ENCODE results near the gene CERS1.

Gene CERS1

GRCh38 chr19:18931316-18932162 is 35.6 kb upstream of the CERS1 start:
- no peak for DNase-seq (ENCODE audit: low spot score)
- peak overlapping the region; percentile 69 for H3K27ac ChIP-seq
- no peak for TF ChIP-seq CTCF (conservative IDR thresholded peaks at IDR 0.05; ENCODE audit: low read depth)
- POLR2A ChIA-PET (ENCODE audit: low non-redundant PET) = no interaction called here
- CTCF ChIA-PET = interaction anchor here (0.6 to 0.7 kb wide), 3 partner anchors 17 to 28 kb away, joined by 3 to 4 read pairs (median 4); no protein-coding TSS in a partner anchor

GRCh38 chr19:18929311-18929710 is 33.4 kb upstream of the CERS1 start:
- ChIA-PET POLR2A (ENCODE audit: low non-redundant PET) (interaction anchor here (1.5 kb wide), 1 partner anchor 10 kb away, joined by 3 read pairs; the partner anchor contains the start of genes COPE and DDX49), CTCF (no interaction called here)
- TF ChIP-seq CTCF (conservative IDR thresholded peaks at IDR 0.05; ENCODE audit: low read depth) = no peak
- DNase-seq (ENCODE audit: low spot score) = no peak
- peak overlapping the region; percentile 40 for H3K27ac ChIP-seq

- ChIA-PET CTCF (interaction anchor here (0.7 kb wide), 1 partner anchor 127 kb away, joined by 3 read pairs; no protein-coding TSS in a partner anchor), POLR2A (ENCODE audit: low non-redundant PET) (interaction anchor here (0.7 to 1.5 kb wide), 3 partner anchors 9 to 28 kb away, joined by 3 to 5 read pairs (median 3); partner anchors contain the start of genes COPE and DDX49)
- no peak for TF ChIP-seq CTCF (conservative IDR thresholded peaks at IDR 0.05; ENCODE audit: low read depth)
- peak overlapping the region; percentile 40 for H3K27ac ChIP-seq
- DNase-seq (ENCODE audit: low spot score) = no peak
These were observed 32.3 kb upstream of the CERS1 start for GRCh38 chr19:18928018-18928805.

GRCh38 chr19:18924684-18925213 is 28.8 kb upstream of the CERS1 start:
- no peak for TF ChIP-seq CTCF (conservative IDR thresholded peaks at IDR 0.05; ENCODE audit: low read depth)
- ChIA-PET CTCF (interaction anchor here (0.6 kb wide), 1 partner anchor 33 kb away, joined by 3 read pairs; no protein-coding TSS in a partner anchor), POLR2A (ENCODE audit: low non-redundant PET) (no interaction called here)
- peak overlapping the region; percentile 27; the same call in 1 of the 2 replicates for H3K27ac ChIP-seq
- no peak for DNase-seq (ENCODE audit: low spot score)

GRCh38 chr19:18922228-18922985 is 26.4 kb upstream of the CERS1 start:
- peak overlapping the region; percentile 27 for H3K27ac ChIP-seq
- CTCF ChIA-PET = no interaction called here
- no peak for TF ChIP-seq CTCF (conservative IDR thresholded peaks at IDR 0.05; ENCODE audit: low read depth)
- DNase-seq (ENCODE audit: low spot score) = no peak
- POLR2A ChIA-PET (ENCODE audit: low non-redundant PET) = no interaction called here
